Lower leg skin (tissue), 4 donors: ENCODE measurements around the gene USP20. TPM values are rescaled to one million over a fixed set of nuclear protein-coding genes. Genes with fewer than 3 reads are reported as not detected.
"Not testable (repeated sequence)": the region's sequence is repeated elsewhere in the genome, so short reads cannot be mapped to it uniquely, and the experiment has no call there.

Experiments
- DNase-seq, 2 donors: peaks; one replicate each; pipeline ENCODE4 v3.0.0-alpha.2; 2019; ENCODE audit warnings: low spot score in 2 of 2
- H3K4me3 ChIP-seq: fragments of 200-600 bp; sonication (generic); 2 replicates; pipeline ENCODE4 v1.5.1; 2017; ENCODE audit warnings: mild to moderate bottlenecking, low read depth; ENCODE audit not compliant: poor library complexity, severe bottlenecking
- CTCF ChIP-seq, 3 donors: fragments of 450-650 bp; IDR thresholded peaks; one replicate each; pipeline ENCODE4 v1.5.1; 2016; ENCODE audit warnings: antibody characterized with exemption in 3 of 3, mild to moderate bottlenecking in 3 of 3, moderate library complexity in 2 of 3
- POLR2A ChIP-seq, 2 donors: fragments of 450-650 bp; IDR thresholded peaks; one replicate each; pipeline ENCODE4 v1.6.1; 2016 to 2017; ENCODE audit warnings: antibody characterized with exemption in 2 of 2, mild to moderate bottlenecking in 1 of 2, moderate library complexity in 1 of 2
- WGBS, 2 donors: methylation state at CpG; one replicate each; pipeline ENCODE4 v1.1.5; 2018; 5-methylcytosine and 5-hydroxymethylcytosine counted together
- intact Hi-C: fragments of 100-400 bp; cut with DNase I; formaldehyde crosslinking; loops from one replicate; pipeline ENCODE4 v1.15.0; 2023; ENCODE audit warnings: low total_unique reads
- total RNA-seq, 4 donors: library from RNA; depleted of rRNA; stranded (reverse); fragments of >200 nt; gene quantifications; one replicate each; pipeline ENCODE4 v1.1.0, GENCODE V29; 2016

The USP20 gene
- total RNA-seq, result 10 to 100 TPM; 20.7 to 39.7 (median 36.1) TPM

- no peak for TF ChIP-seq CTCF (IDR thresholded peaks at IDR 0.05)
- peak in 1 of 2 donors; percentile 91 for TF ChIP-seq POLR2A (IDR thresholded peaks at IDR 0.05)
- intact Hi-C loops, result no loop called here
- DNase-seq, result peak; percentile 92 to 98
- H3K4me3 ChIP-seq, result peak within 1 kb of the TSS; percentile 85
- WGBS, 2 donors, result 1% methylated on average over 30 to 42 of the region's 81 CpGs
These were observed at the start of gene USP20, which contains the start of gene C9orf78 for GRCh38 chr9:129835128-129835859. Gene USP20, plus strand, starts transcription at chr9:129835458. Its CDS starts 17,098 bp downstream, at chr9:129852556. Gene C9orf78, minus strand, starts transcription at chr9:129835275. Its CDS starts 54 bp downstream, at chr9:129835221.

GRCh38 chr9:129785866-129786265 lies 49.4 kb upstream of the USP20 start:
- intact Hi-C loops, result loop anchor here (5.0 kb wide), 1 partner anchor 144 kb away; the partner anchor contains the start of gene ASB6
- 69 to 84% methylated on average over 1 of the region's 1 CpG for WGBS, 2 donors
- H3K4me3 ChIP-seq, result no peak overlapping the region
- TF ChIP-seq CTCF (IDR thresholded peaks at IDR 0.05), result no peak
- no peak for DNase-seq

GRCh38 chr9:129786481-129786880 lies 48.8 kb upstream of the USP20 start:
- no peak overlapping the region for H3K4me3 ChIP-seq
- 83% methylated on average over 10 of the region's 10 CpGs for WGBS, 2 donors
- TF ChIP-seq POLR2A (IDR thresholded peaks at IDR 0.05) (no peak), CTCF (IDR thresholded peaks at IDR 0.05) (no peak)
- intact Hi-C loops, result loop anchor here (5.0 kb wide), 1 partner anchor 144 kb away; the partner anchor contains the start of gene ASB6
- no peak for DNase-seq

GRCh38 chr9:129794549-129794948 lies 40.7 kb upstream of the USP20 start:
- no peak for DNase-seq
- TF ChIP-seq CTCF (IDR thresholded peaks at IDR 0.05) (no peak), POLR2A (IDR thresholded peaks at IDR 0.05) (no peak)
- 83 to 88% methylated on average over 8 of the region's 8 CpGs for WGBS, 2 donors
- no peak overlapping the region for H3K4me3 ChIP-seq
- intact Hi-C loops, result no loop called here

- WGBS, 2 donors, result 73 to 87% methylated on average over 2 of the region's 2 CpGs
- DNase-seq, intact Hi-C loops, H3K4me3 ChIP-seq: not testable (repeated sequence)
These were observed 39.2 kb upstream of the USP20 start for GRCh38 chr9:129796029-129796428.

- DNase-seq, result no peak
- intact Hi-C loops, result no loop called here
- no peak for TF ChIP-seq CTCF (IDR thresholded peaks at IDR 0.05)
- no peak for TF ChIP-seq POLR2A (IDR thresholded peaks at IDR 0.05)
- WGBS, 2 donors, result 65% methylated on average over 6 of the region's 6 CpGs
- H3K4me3 ChIP-seq, result no peak overlapping the region
These were observed 36.3 kb upstream of the USP20 start for GRCh38 chr9:129798973-129799372.
